ENCODE measurements around the gene DBF4B. TPM values are rescaled to one million over a fixed set of nuclear protein-coding genes. Genes with fewer than 3 reads are reported as not detected.

The DBF4B gene
- total and polyA plus RNA-seq, 2 of the 13 experiments (the other 11 are each of a cell fraction or from before 2014, with no cell fraction given) = 11.7 to 13.2 TPM

DNA sequence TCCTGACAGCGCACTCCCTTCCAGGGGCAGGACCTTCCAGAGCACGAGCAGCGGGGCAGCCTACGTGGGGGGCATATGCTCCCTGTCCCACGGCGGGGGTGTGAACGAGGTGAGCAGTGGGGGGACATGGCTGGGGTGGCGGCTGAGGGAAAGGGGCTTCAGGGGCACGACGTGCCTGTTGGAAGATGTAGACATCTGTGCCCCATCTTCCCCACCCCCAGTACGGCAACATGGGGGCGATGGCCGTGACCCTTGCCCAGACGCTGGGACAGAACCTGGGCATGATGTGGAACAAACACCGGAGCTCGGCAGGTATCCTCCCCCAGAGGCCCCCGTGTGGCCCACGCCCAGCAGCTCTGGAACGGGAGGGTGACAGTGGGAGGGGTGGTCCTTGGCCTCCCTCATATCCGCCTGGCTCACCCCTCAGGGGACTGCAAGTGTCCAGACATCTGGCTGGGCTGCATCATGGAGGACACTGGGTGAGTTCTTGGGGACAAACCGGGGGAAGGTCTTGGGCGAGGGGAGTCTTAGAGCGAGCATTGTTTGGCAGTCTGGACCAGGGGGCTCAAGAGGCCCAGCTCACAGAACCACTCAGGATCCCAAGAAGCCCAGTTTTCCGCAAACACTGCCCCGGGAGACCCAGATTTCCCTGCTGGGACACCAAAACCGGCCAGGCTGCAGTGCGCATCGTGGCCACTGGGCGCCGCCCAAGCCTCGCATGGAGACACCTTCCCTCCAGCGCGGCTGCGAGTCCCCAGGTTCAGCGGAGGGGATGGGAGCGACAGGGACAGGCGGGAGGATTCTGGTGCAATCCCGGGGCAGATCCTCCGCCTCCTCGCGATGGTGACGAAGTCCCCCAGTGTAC is 66.0 kb downstream of the DBF4B start (continued):
- TF ChIP-seq DZIP1 (CRISPR knock-in tag; IDR thresholded peaks at IDR 0.05) (no peak), ZBTB14 (CRISPR knock-in tag; IDR thresholded peaks at IDR 0.05) (no peak), ZBTB44 (CRISPR knock-in tag; IDR thresholded peaks at IDR 0.05) (no peak), ZFP1 (CRISPR knock-in tag; IDR thresholded peaks at IDR 0.05) (no peak), ZNF749 (CRISPR knock-in tag; IDR thresholded peaks at IDR 0.05; ENCODE audit: borderline replicate concordance) (no peak), ZSCAN21 (CRISPR knock-in tag; IDR thresholded peaks at IDR 0.05; ENCODE audit: borderline replicate concordance) (no peak; the same call in 1 of the 2 replicates), MYNN (CRISPR knock-in tag; IDR thresholded peaks at IDR 0.05; ENCODE audit: low read depth) (no peak), SNAPC2 (CRISPR knock-in tag; IDR thresholded peaks at IDR 0.05) (no peak), ZBTB40 (IDR thresholded peaks at IDR 0.05) (no peak), ZBTB40 (CRISPR knock-in tag; IDR thresholded peaks at IDR 0.05) (no peak)
- TF ChIP-seq, protein P1, sequence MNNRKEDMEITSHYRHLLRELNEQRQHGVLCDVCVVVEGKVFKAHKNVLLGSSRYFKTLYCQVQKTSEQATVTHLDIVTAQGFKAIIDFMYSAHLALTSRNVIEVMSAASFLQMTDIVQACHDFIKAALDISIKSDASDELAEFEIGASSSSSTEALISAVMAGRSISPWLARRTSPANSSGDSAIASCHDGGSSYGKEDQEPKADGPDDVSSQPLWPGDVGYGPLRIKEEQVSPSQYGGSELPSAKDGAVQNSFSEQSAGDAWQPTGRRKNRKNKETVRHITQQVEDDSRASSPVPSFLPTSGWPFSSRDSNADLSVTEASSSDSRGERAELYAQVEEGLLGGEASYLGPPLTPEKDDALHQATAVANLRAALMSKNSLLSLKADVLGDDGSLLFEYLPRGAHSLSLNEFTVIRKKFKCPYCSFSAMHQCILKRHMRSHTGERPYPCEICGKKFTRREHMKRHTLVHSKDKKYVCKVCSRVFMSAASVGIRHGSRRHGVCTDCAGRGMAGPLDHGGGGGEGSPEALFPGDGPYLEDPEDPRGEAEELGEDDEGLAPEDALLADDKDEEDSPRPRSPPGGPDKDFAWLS (CRISPR knock-in tag; IDR thresholded peaks at IDR 0.05; ENCODE audit: borderline replicate concordance) = no peak

Measured in HepG2 (cell line).